GM18499 (cell line): ENCODE measurements around the gene PLEKHG4B.
"Not testable (repeated sequence)": the region's sequence is repeated elsewhere in the genome, so short reads cannot be mapped to it uniquely, and the experiment has no call there.

ENCODE experiments used
- ATAC-seq: cut with Tn5 transposase; IDR thresholded peaks from one replicate; pipeline ENCODE4 v1.9.1; 2021; ENCODE audit warnings: moderate number of reproducible peaks; ENCODE audit not compliant: insufficient read depth, unreplicated experiment

Gene PLEKHG4B

GRCh38 chr5:216076-216475 lies 124.1 kb downstream of the PLEKHG4B start:
- not testable (repeated sequence) for ATAC-seq

GRCh38 chr5:217494-218456 lies 125.8 kb downstream of the PLEKHG4B start, which contains the start of the genes CCDC127 and SDHA:
Gene CCDC127, minus strand, starts transcription at chr5:218153. Its CDS starts 1,304 bp downstream, at chr5:216849.
Gene SDHA, plus strand, starts transcription at chr5:218320. Its CDS starts 36 bp downstream, at chr5:218356.
- peak; percentile 34 for ATAC-seq

GRCh38 chr5:218457-219291 lies 126.7 kb downstream of the PLEKHG4B start:
- ATAC-seq, result peak; percentile 2

- ATAC-seq, result no peak
Measured at GRCh38 chr5:219460-219863, 127.5 kb downstream of the PLEKHG4B start.

GRCh38 chr5:219991-220390 lies 128.0 kb downstream of the PLEKHG4B start:
- peak; percentile 31 for ATAC-seq

- not testable (repeated sequence) for ATAC-seq
Measured at GRCh38 chr5:222951-223715, 131.2 kb downstream of the PLEKHG4B start.

- no peak for ATAC-seq
Measured at GRCh38 chr5:223791-224190, 131.8 kb downstream of the PLEKHG4B start.

GRCh38 chr5:225334-225733 lies 133.4 kb downstream of the PLEKHG4B start:
- ATAC-seq, result no peak

- ATAC-seq, result not testable (repeated sequence)
Measured at GRCh38 chr5:227375-227774, 135.4 kb downstream of the PLEKHG4B start.

- ATAC-seq, result no peak
Measured at GRCh38 chr5:228886-229285, 136.9 kb downstream of the PLEKHG4B start.

GRCh38 chr5:230711-231110 lies 138.7 kb downstream of the PLEKHG4B start:
- no peak for ATAC-seq

- no peak for ATAC-seq
Measured at GRCh38 chr5:231661-232060, 139.7 kb downstream of the PLEKHG4B start.

- not testable (repeated sequence) for ATAC-seq
Measured at GRCh38 chr5:233426-233825, 141.5 kb downstream of the PLEKHG4B start.

- no peak for ATAC-seq
Measured at GRCh38 chr5:234450-234849, 142.5 kb downstream of the PLEKHG4B start.

GRCh38 chr5:235527-235926 lies 143.6 kb downstream of the PLEKHG4B start:
- ATAC-seq, result not testable (repeated sequence)

- ATAC-seq, result not testable (repeated sequence)
Measured at GRCh38 chr5:237931-238330, 146.0 kb downstream of the PLEKHG4B start.
